Panc1 (cell line): Measurements from ENCODE around the gene SND1.

Source experiments
- REST ChIP-seq, 2 experiments: IDR thresholded peaks; 2 replicates each; pipeline ENCODE4 v1.6.1; 2011 to 2012; ENCODE audit warnings: low read depth in 2 of 2, control low read depth in 1 of 2, low read length in 1 of 2, mild to moderate bottlenecking in 1 of 2, moderate library complexity in 1 of 2; ENCODE audit not compliant: insufficient read depth in 1 of 2
- TF ChIP-seq, protein P1 (sequence below): fragments of 450-650 bp; IDR thresholded peaks from 2 replicates; pipeline ENCODE4 v1.5.1; 2017; ENCODE audit warnings: mild to moderate bottlenecking

DNA sequence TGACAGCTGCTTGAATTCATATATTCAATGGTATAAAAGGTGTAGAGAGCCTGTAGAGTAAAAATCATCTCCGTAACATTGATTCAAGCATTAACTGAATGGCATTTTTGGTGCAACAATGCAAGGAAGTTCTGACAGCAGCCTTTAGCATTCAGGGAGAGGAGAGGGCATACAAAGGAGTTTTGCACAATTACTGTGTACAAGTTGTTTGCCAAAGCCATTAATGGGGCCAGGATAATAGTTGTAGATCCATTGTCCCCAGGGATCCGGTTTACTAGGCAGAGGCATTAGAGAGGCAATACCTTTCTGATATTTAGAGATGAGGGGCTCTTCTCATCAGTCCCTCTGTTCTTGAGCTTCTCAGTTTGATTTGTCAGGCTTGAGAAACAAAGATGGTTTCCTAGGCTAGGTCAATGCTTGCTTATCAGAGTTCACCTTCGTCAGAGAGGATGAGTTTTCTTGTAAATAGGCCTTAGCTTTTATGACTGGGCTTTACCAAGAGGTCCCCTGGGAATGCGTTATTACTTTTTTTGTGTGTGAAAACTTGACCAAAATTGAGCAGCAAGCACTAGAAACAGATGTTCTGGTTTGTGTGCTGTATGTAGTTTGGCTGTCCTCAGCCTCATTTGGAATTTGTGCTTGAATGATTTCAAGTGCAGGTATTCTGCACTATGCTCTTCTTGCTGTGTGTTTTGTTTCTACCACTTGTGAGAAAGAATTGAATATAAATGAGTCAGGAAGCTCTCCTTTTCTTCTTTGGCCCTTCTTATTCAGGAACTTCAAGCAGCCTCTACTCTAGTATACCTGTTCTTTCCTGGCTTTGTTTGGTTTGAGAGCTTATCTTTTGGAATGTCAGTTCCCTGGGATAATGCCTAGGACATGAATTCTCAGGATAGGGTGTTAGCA is 32.0 kb downstream of the SND1 start:
- TF ChIP-seq REST (IDR thresholded peaks at IDR 0.05; ENCODE audit: insufficient read depth in 1 of 2, low read depth in 2 of 2, low read length in 1 of 2), result no peak
- TF ChIP-seq, protein P1, sequence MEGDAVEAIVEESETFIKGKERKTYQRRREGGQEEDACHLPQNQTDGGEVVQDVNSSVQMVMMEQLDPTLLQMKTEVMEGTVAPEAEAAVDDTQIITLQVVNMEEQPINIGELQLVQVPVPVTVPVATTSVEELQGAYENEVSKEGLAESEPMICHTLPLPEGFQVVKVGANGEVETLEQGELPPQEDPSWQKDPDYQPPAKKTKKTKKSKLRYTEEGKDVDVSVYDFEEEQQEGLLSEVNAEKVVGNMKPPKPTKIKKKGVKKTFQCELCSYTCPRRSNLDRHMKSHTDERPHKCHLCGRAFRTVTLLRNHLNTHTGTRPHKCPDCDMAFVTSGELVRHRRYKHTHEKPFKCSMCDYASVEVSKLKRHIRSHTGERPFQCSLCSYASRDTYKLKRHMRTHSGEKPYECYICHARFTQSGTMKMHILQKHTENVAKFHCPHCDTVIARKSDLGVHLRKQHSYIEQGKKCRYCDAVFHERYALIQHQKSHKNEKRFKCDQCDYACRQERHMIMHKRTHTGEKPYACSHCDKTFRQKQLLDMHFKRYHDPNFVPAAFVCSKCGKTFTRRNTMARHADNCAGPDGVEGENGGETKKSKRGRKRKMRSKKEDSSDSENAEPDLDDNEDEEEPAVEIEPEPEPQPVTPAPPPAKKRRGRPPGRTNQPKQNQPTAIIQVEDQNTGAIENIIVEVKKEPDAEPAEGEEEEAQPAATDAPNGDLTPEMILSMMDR, result no peak
